Measurements from ENCODE around the gene ZGLP1. TPM values are rescaled to one million over a fixed set of nuclear protein-coding genes. Genes with fewer than 3 reads are reported as not detected.

Gene ZGLP1
- total and polyA plus RNA-seq, 7 donors = 0.59 to 2.9 (median 0.85) TPM; not detected in 1

DNA sequence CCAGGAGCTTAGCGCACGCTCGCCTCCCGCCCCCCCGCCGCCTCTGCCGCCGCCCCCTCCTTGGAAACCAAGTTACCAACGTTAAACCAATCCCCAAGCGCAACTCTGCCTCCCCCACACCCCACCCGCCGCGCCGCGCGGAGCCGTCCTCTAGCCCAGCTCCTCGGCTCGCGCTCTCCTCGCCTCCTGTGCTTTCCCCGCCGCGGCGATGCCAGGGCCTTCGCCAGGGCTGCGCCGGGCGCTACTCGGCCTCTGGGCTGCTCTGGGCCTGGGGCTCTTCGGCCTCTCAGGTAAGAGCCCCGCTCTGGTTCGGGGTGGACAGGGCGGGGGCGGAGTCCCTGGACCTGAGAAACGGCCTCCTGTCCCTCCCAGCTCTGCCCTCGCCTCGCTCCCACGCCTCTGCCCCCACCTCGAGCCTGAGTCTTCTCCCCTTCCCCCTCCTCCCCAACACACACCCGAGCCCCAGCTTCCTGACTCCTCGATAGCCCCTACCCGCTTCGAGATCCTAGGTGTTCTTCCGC is 19.7 kb downstream of the ZGLP1 start, which contains the start of gene ICAM5:
ICAM5 (plus strand) TSS at position 117 of the 521 bp plus-strand sequence; CDS start at position 209, 92 bp downstream.
- intact Hi-C loops (cut with DNase I) = no loop called here
- Histone ChIP-seq H3K27me3 (ENCODE audit: insufficient read depth in 3 of 3, low read length in 2 of 3) (peaks cover 0 to 87% (median 54%) of the 10 kb centered on the region in 3 donors), H3K4me1 (peaks cover 43% of the 10 kb centered on the region), H3K36me3 (ENCODE audit: insufficient read depth in 1 of 2, low read depth in 1 of 2) (peaks cover 0 to 9% of the 10 kb centered on the region in 2 donors), H3K27ac (no peak within 1 kb of the TSS), H3K9me3 (no peaks in the 10 kb centered on the region), H3K4me3 (peak within 1 kb of the TSS; percentile 64)
- no peak for DNase-seq
- ATAC-seq = no peak
- TF ChIP-seq, protein P1, sequence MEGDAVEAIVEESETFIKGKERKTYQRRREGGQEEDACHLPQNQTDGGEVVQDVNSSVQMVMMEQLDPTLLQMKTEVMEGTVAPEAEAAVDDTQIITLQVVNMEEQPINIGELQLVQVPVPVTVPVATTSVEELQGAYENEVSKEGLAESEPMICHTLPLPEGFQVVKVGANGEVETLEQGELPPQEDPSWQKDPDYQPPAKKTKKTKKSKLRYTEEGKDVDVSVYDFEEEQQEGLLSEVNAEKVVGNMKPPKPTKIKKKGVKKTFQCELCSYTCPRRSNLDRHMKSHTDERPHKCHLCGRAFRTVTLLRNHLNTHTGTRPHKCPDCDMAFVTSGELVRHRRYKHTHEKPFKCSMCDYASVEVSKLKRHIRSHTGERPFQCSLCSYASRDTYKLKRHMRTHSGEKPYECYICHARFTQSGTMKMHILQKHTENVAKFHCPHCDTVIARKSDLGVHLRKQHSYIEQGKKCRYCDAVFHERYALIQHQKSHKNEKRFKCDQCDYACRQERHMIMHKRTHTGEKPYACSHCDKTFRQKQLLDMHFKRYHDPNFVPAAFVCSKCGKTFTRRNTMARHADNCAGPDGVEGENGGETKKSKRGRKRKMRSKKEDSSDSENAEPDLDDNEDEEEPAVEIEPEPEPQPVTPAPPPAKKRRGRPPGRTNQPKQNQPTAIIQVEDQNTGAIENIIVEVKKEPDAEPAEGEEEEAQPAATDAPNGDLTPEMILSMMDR (IDR thresholded peaks at IDR 0.05) = no peak
- WGBS, 3 donors = 1% methylated on average over 25 to 45 of the region's 45 CpGs

DNA sequence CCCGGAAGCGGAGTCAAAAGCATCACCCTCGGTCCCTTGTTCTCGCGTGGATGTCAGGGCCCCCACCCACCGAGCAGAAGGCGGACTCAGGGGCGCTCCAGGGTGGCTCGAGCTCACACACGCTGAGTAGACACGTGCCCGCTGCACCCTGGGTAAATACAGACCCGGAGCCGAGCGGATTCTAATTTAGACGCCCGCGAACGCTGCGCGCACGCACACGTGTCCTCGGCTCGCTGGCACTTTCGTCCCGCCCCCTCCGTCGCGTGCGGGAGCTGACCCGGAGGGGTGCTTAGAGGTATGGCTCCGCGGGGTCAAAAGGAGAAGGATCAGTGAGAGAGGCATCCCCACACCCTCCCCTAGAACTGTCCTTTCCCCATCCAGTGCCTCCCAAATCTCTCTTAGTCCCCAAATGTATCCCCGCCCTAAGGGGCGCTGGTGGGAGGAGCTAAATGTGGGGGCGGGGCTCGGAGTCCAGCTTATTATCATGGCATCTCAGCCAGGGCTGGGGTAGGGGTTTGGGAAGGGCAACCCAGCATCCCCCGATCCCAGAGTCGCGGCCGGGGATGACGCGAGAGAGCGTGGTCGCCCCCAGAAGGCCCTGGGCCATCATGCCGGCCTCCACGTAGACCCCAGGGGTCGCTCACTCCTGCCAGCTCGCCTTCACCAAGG is 20.3 kb downstream of the ZGLP1 start:
- ATAC-seq = peak in 3 of 4 donors; percentile 13 to 21 (median 16)
- intact Hi-C loops (cut with DNase I) = no loop called here

DNA sequence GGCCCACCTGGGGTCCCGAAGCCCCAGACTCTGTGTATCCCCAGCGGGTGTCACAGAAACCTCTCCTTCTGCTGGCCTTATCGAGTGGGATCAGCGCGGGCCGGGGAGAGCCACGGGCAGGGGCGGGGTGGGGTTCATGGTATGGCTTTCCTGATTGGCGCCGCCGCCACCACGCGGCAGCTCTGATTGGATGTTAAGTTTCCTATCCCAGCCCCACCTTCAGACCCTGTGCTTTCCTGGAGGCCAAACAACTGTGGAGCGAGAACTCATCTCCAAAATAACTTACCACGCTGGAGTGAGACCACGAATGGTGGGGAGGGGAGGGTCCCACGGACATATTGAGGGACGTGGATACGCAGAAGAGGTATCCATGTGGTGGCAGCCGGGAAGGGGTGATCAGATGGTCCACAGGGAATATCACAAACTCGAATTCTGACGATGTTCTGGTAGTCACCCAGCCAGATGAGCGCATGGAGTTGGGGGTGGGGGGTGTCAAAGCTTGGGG is 20.9 kb downstream of the ZGLP1 start:
- 1 to 4% (median 2%) methylated on average over 23 of the region's 23 CpGs for WGBS, 3 donors
- intact Hi-C loops (cut with DNase I) = no loop called here
- Histone ChIP-seq H3K27me3 (ENCODE audit: insufficient read depth in 3 of 3, low read length in 2 of 3) (peaks cover 0 to 75% (median 44%) of the 10 kb centered on the region in 3 donors), H3K36me3 (ENCODE audit: insufficient read depth in 1 of 2, low read depth in 1 of 2) (peaks cover 0 to 12% of the 10 kb centered on the region in 2 donors), H3K4me1 (peaks cover 43% of the 10 kb centered on the region), H3K4me3 (peak overlapping the region; percentile 59), H3K9me3 (no peaks in the 10 kb centered on the region), H3K27ac (no peak overlapping the region)
- TF ChIP-seq, protein P1 (IDR thresholded peaks at IDR 0.05) = no peak
- DNase-seq (no peak), ATAC-seq (peak in 1 of 4 donors; percentile 32)

More for the DNA sequence above, 20.3 kb downstream of the ZGLP1 start:
- Histone ChIP-seq H3K27me3 (ENCODE audit: insufficient read depth in 3 of 3, low read length in 2 of 3) (peaks cover 0 to 81% (median 49%) of the 10 kb centered on the region in 3 donors), H3K4me1 (peaks cover 43% of the 10 kb centered on the region), H3K4me3 (peak overlapping the region; percentile 59), H3K9me3 (no peaks in the 10 kb centered on the region), H3K36me3 (ENCODE audit: insufficient read depth in 1 of 2, low read depth in 1 of 2) (peaks cover 0 to 9% of the 10 kb centered on the region in 2 donors), H3K27ac (no peak overlapping the region)
- TF ChIP-seq, protein P1 (IDR thresholded peaks at IDR 0.05) = no peak
- DNase-seq = peak; percentile 40 to 60
- 0 to 2% (median 1%) methylated on average over 42 to 50 of the region's 50 CpGs for WGBS, 3 donors

DNA sequence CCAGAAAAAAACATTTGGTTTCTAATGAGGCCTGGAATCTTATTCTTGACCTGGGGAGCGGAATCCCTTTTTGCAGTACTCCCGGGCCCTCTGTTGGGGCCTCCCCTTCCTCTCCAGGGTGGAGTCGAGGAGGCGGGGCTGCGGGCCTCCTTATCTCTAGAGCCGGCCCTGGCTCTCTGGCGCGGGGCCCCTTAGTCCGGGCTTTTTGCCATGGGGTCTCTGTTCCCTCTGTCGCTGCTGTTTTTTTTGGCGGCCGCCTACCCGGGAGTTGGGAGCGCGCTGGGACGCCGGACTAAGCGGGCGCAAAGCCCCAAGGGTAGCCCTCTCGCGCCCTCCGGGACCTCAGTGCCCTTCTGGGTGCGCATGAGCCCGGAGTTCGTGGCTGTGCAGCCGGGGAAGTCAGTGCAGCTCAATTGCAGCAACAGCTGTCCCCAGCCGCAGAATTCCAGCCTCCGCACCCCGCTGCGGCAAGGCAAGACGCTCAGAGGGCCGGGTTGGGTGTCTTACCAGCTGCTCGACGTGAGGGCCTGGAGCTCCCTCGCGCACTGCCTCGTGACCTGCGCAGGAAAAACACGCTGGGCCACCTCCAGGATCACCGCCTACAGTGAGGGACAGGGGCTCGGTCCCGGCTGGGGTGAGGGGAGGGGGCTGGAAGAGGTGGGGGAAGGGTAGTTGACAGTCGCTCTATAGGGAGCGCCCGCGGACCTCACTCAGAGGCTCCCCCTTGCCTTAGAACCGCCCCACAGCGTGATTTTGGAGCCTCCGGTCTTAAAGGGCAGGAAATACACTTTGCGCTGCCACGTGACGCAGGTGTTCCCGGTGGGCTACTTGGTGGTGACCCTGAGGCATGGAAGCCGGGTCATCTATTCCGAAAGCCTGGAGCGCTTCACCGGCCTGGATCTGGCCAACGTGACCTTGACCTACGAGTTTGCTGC is 22.5 kb downstream of the ZGLP1 start, which contains the start of gene ICAM4:
ICAM4 (plus strand) TSS at position 153 of the 935 bp plus-strand sequence; CDS start at position 211, 58 bp downstream.
- Histone ChIP-seq H3K4me1 (peaks cover 37% of the 10 kb centered on the region), H3K4me3 (peak within 1 kb of the TSS; percentile 32), H3K9me3 (no peaks in the 10 kb centered on the region), H3K27ac (peak within 1 kb of the TSS; percentile 4), H3K36me3 (ENCODE audit: insufficient read depth in 1 of 2, low read depth in 1 of 2) (peaks cover 0 to 12% of the 10 kb centered on the region in 2 donors), H3K27me3 (ENCODE audit: insufficient read depth in 3 of 3, low read length in 2 of 3) (peaks cover 0 to 58% (median 31%) of the 10 kb centered on the region in 3 donors)
- DNase-seq = peak; percentile 60 to 77
- 5 to 8% (median 6%) methylated on average over 55 to 59 of the region's 59 CpGs for WGBS, 3 donors
- intact Hi-C loops (cut with DNase I) = no loop called here
- TF ChIP-seq, protein P1 (IDR thresholded peaks at IDR 0.05) = no peak
- peak in 2 of 4 donors; percentile 26 to 41 for ATAC-seq

Data from psoas muscle (tissue), 8 donors.